LoVo (cell line): ENCODE data around the gene MED10.

ENCODE experiments used
- DNase-seq: peaks from one replicate; pipeline ENCODE4 v3.0.0-alpha.2; 2016; ENCODE audit warnings: low spot score

Gene MED10

DNA sequence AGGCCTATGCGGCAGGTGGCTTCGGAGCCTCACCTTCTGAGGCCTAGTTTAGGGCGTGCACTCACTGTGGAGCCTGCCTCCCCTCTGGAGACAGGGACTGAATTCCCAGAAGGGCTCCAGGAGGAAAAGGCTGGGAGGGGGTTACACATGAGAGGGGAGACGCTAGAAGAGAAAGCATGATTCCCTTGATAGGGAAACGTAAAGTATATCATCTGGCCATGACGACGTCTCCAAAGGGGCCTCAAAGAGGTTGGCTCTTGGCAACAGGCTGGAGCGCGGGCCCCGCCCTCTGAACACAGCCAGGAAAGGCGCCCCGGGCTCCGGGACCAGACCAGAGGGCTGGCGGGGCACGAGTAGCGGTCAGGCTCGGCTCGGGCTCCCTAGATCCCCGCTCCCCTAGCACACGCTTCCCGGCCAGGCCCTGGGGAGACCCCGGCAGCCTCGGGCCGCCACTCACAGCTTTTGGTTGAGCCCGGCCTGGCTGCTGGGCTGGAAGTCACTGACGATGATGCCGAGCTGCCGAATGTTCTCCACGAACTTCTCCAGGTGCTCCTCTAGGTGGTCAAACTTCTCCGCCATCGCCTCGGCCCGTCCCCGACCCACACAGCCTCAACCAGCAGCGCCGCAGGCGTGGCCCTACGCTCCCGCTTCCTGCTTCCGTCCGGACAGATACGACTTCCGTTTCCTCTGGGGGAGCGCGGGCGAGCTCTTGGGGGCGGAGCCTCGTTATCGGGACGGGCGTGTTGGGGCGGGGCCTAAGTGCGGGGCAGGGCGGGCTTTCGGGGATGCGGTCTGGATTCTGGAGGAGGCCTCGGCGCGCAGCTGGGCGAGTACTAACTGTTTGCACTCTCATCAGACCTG is at the start of gene MED10:
MED10 (minus strand) TSS at position 643 of the 861 bp plus-strand sequence; CDS start at position 579, 64 bp downstream.
- DNase-seq, result peak; percentile 96

- DNase-seq, result no peak
Measured at GRCh38 chr5:6427694-6428093, 49.3 kb upstream of the MED10 start.

DNA sequence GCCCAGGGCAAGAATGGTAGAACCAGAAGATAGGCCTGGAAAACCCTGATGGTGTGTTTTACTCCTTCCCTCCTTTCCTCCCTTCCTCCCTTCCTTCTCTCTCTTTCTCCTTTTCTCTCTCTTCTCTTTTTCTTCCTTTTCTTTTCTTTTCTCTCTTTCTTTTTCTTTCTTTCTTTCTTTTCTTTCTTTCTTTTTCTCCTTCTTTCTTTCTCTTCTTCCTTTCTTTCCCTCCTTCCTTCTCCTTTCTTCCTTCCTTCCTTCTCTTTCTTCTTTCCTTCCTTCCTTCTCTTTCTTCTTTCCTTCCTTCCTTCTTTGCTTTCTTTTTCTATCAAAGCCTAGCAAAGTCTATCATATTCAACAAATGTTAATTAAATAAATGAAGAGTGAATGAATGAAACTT is 46.4 kb upstream of the MED10 start:
- DNase-seq, result no peak

DNA sequence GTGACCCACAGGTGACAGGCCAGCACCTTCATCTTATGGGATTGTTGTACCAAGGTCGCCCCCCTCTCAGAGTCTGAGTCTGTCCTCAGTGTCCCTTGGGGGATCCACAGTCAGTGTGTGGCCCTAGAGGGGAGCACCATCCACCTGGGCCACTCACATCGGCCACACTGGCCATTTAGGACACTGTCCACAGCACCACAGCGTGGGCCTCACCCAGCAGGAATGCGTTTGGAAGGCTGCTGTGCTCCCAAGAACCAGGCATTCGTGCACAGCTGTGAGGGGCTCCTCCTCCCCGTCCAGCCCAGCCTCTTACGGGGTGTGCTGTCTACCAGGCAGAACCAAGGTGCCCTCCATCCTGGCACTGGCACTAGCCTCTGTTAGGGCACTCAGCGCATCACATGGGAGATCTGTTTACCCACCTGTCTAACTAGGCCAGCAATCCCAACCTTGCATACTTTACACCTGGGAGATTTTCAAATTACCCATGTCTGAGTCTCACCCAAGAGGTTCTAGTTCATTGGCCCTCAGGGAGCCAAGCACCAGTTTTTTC is 45.8 kb upstream of the MED10 start:
- no peak for DNase-seq

- no peak for DNase-seq
Measured at GRCh38 chr5:6423327-6424109, 45.2 kb upstream of the MED10 start.

DNA sequence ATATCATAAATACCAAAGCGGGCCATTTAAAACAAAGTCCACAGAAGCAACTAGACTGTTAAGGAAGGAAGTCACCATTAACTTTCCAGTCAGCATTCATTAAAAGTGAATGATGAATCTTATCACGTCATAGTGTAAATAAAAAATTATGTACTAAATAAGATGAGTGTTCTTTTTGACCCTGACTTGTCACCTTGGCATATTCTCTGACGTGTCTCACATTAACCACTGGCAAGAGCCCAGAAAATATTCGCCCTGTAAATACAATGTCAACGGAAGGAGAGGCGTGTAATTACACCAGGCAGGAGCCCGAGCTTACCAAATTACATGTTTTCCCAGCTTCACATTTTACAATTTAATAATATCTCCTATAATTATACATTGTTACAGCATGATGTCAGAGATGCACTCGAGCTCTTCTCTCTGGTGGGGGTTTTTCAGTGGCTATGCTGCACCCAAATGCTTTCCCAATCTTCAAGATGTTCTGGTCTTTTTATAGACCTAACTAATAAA is 41.0 kb upstream of the MED10 start:
- peak; percentile 63 for DNase-seq

DNA sequence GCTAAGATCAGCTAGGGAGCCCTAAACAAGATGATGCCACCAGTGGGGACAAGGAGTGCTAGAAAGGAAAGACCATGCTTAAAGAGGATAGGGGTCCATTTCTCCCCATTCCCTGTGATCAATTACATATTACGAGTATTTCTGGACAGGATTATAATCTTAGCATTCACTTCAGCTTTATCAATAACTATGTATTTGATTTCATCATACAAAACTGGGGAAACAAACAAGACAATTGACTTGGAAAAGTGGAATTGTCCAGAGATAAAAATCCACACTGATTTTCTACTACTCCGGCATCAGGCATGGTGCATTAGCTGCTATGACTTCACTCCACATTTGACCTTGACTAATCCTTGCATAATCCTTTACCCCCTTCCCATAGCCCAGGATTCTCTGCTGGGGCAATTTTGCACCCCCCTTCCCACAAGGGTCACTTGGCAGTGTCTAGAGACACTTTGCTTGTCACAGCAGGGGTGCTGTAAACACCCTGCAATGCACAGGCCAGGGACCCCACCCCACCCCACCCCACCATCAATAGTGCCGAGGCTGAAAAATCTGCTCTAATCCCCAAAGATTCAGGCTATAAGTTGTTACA is 40.4 kb upstream of the MED10 start:
- no peak for DNase-seq

DNA sequence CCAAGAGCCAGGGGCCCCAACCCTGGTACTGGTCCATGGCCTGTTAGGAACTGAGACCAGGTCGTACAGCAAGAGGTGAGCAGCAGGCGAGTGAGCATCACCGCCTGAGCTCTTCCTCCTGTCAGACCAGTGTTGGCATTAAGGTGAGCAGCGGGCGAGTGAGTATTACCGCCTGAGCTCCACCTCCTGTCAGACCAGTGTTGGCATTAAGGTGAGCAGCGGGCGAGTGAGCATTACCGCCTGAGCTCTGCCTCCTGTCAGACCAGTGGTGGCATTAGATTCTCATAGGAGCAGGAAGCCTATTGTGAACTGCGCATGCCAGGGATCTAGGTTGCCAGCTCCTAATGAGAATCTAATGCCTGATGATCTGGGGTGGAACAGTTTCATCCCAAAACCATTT is 39.3 kb upstream of the MED10 start:
- no peak for DNase-seq

- DNase-seq, result no peak
Measured at GRCh38 chr5:6412811-6413210, 34.5 kb upstream of the MED10 start.

DNA sequence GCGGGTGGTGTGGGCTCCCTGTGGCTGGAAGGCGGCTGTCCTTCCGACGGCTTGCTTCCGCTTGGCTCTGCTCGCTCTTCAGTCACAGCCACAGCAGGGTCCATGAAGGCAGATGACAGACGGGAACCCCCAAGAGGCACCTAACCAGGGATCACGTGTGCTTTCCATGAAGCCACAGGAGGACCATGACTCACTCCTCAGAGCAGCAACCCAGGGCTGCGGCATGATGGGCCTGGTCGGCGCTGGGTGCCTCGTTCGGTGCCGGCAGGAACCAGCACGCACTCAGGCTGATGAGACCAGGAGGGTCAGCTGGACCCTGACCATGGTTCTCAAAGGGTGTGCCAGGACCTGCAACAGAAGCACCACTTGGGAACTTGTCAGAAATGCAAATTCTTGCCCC is 32.8 kb upstream of the MED10 start:
- no peak for DNase-seq

- no peak for DNase-seq
Measured at GRCh38 chr5:6410421-6410820, 32.1 kb upstream of the MED10 start.

- DNase-seq, result no peak
Measured at GRCh38 chr5:6408627-6409446, 30.5 kb upstream of the MED10 start.

GRCh38 chr5:6408260-6408596 is 29.9 kb upstream of the MED10 start:
- no peak for DNase-seq

DNA sequence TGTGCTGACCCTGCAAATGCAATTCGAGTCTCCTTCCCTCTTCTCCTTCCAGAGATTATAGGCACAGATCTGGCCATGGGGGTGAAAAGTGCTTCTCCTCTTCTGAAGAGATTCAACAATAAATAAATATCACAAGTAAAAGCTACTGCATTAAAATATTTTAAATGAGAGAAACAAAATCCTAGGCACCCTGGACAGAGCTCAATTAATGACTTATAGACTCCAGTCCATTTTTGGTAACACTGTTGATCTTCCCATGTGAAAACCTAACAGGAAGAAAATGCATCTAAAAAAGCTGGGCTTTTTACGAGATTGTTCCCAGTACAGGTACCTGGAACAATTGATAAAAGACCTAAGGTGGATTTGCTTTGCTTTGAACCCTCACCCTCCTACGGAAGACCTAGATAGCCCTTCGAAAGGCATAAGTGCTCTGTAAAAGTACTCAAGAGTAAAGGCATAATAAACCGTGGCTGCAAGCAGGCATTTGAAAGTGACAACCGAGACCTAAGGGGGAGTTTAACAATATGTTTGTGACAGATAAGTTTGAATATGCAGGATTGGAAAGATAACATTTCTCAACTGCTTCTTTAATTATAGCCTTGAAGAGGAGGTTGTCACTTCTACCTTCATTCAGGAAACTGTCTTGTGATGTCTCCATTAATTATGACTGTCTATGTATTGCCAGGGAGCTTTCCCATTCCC is 29.4 kb upstream of the MED10 start:
- no peak for DNase-seq

DNA sequence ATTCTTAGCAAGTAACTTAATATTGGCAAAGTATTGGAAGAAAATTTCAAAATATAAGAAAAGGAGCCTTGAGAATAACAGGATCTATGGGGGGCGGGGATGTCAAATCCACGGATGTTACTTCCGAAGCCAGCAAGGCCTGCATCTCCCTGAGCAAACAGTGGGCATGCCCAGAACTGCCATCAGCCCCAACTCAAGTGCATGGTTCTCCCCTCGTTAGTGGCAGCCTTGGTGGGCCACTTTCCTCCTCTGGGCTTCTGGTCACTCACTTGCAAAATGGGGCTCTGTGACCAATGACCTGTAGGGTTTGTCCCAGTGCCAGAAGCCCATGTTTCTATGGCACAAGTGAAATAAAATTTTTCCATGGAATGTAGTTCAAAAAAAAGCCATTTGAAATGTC is 27.2 kb upstream of the MED10 start:
- DNase-seq, result no peak

DNA sequence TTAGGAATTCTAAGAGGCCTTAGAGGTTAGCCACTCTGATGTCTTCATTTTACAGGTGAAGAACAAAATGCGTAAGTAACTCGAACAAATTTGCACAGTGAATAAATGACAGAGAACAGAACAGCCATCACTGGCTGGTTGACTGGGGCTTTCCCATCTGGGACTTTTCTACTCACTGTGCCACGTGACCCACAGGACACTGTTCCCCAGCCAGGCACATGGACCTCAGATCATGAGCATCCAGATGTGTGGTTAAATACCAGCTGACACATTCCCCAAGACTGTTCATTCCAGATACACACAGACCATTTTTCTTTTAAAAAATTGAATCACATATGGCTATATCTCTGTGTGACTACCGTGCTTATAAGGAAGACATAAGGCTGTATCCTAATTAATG is 25.8 kb upstream of the MED10 start:
- no peak for DNase-seq

GRCh38 chr5:6403416-6403815 is 25.1 kb upstream of the MED10 start:
- no peak for DNase-seq

DNA sequence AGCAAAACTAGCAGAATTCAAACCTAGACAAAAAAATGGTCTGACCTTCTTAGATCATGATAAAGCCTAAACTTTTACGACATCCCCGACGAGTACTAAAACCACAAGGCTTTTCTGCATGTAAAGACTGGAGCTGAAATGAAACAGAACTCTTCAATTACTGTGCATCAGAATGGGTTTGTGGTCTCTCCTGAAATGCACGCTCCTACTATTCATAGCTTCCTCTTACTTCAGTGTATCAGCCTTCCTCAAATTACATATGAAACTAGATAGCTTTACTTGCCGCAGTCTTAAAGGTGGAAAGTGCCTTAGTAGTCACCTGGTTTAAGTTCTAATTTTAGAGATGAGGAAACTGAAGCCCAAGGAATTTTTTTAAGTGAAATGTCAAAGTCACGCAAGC is 24.6 kb upstream of the MED10 start:
- no peak for DNase-seq

- no peak for DNase-seq
Measured at GRCh38 chr5:6401410-6401809, 23.1 kb upstream of the MED10 start.

GRCh38 chr5:6399980-6400910 is 21.9 kb upstream of the MED10 start:
- no peak for DNase-seq
